Prostate gland (tissue), 2 donors: ENCODE results near the gene FASLG.

Experiments used
- POLR2A ChIP-seq: fragments of 450-650 bp; IDR thresholded peaks from one replicate; pipeline ENCODE4 v1.6.1; 2016; ENCODE audit warnings: antibody characterized with exemption, mild to moderate bottlenecking
- POLR2AphosphoS5 ChIP-seq: sonication (generic); formaldehyde crosslinking; IDR thresholded peaks from one replicate; pipeline ENCODE4 v1.6.1; 2017; ENCODE audit warnings: antibody characterized with exemption
- TF ChIP-seq, protein P1 (sequence below), 4 experiments: fragments of 200-600 bp in 2 of 4; fragments of 450-650 bp in 2 of 4; sonication (generic) in 2 of 4; IDR thresholded peaks; 1 replicate in 3 of 4; 2 replicates in 1 of 4; pipeline ENCODE4 v1.5.1; 2016 to 2019; ENCODE audit warnings: antibody characterized with exemption in 4 of 4, mild to moderate bottlenecking in 2 of 4, moderate library complexity in 2 of 4

DNA sequence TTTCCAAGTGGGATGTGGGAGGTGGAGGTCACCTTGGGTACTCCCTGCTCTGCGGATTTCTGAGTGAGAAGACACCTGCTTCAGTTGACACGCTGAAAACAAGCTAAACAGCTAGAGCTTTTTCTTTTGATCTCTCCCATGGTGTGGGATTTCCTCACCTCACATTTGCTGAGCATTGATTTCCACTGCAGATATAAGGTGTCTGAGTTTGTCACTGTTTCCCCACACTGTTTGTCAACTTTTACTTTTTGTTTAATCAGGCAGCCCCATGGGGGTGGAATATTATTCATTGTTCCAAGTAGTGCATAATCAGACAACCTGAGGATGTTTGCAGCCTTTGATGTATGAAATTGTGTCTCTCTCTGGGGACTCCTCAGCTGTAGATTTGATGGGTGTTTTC is 49.5 kb downstream of the FASLG start:
- no peak for TF ChIP-seq POLR2A
- TF ChIP-seq, protein P1, sequence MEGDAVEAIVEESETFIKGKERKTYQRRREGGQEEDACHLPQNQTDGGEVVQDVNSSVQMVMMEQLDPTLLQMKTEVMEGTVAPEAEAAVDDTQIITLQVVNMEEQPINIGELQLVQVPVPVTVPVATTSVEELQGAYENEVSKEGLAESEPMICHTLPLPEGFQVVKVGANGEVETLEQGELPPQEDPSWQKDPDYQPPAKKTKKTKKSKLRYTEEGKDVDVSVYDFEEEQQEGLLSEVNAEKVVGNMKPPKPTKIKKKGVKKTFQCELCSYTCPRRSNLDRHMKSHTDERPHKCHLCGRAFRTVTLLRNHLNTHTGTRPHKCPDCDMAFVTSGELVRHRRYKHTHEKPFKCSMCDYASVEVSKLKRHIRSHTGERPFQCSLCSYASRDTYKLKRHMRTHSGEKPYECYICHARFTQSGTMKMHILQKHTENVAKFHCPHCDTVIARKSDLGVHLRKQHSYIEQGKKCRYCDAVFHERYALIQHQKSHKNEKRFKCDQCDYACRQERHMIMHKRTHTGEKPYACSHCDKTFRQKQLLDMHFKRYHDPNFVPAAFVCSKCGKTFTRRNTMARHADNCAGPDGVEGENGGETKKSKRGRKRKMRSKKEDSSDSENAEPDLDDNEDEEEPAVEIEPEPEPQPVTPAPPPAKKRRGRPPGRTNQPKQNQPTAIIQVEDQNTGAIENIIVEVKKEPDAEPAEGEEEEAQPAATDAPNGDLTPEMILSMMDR (IDR thresholded peaks at IDR 0.05): no peak
- no peak for TF ChIP-seq POLR2AphosphoS5
